ENCODE results near the gene SERPINH1.

GRCh38 chr11:75547177-75547576 lies 14.9 kb upstream of the SERPINH1 start:
- TF ChIP-seq, protein P1, sequence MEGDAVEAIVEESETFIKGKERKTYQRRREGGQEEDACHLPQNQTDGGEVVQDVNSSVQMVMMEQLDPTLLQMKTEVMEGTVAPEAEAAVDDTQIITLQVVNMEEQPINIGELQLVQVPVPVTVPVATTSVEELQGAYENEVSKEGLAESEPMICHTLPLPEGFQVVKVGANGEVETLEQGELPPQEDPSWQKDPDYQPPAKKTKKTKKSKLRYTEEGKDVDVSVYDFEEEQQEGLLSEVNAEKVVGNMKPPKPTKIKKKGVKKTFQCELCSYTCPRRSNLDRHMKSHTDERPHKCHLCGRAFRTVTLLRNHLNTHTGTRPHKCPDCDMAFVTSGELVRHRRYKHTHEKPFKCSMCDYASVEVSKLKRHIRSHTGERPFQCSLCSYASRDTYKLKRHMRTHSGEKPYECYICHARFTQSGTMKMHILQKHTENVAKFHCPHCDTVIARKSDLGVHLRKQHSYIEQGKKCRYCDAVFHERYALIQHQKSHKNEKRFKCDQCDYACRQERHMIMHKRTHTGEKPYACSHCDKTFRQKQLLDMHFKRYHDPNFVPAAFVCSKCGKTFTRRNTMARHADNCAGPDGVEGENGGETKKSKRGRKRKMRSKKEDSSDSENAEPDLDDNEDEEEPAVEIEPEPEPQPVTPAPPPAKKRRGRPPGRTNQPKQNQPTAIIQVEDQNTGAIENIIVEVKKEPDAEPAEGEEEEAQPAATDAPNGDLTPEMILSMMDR (IDR thresholded peaks at IDR 0.05), result no peak
- TF ChIP-seq POLR2A (IDR thresholded peaks at IDR 0.05), result no peak
